ENCODE data around the gene RECK. TPM values are rescaled to one million over a fixed set of nuclear protein-coding genes. Genes with fewer than 3 reads are reported as not detected.

The RECK gene
- total RNA-seq, 1 donor from 2014 or later: 5.4 TPM

DNA sequence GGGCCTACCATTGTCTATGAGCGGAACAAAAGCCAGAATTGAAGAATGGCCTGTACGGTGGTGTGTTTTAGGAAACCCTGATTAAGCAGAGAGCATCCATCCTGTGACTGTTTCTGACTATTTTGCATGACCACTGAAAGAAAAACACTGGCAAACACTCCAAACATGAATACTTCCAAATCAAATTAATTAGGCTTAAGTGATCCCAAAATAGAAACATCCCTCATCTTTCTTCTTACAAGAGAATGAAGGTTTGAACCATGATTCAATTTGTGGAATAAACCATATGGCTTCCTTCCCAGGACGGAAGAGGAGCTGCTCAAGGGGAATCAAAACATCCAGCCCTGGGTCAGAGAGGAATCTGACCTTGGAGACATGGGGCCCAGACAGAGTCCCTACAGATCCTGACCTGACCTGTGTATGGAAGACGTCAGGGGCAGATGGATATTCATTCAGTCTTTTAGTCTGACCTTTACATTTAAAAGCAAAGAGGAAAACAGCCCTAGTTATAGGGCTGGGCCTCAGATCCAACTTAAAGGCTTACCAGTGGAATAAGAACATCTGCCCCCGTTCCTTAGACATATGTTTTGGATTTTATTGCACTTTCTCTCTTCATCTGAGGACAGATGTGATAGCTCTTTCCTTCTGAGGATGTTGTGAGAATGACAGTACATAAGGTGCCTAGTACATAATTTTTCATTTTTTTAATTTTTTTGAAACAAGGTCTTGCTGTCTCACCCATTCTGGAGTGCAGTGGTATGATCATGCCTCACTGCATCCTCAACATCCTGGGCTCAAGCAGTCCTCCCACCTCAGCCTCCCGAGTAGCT is 17.6 kb upstream of the RECK start:
- H3K27ac ChIP-seq (replicated peaks): no peak overlapping the region
- TF ChIP-seq CTCF (IDR thresholded peaks at IDR 0.05; ENCODE audit: borderline replicate concordance): no peak
- intact Hi-C loops (cut with micrococcal nuclease): no loop called here
- no peak for DNase-seq
- H3K4me3 ChIP-seq: no peak overlapping the region
- H3K36me3 ChIP-seq: no peaks in the 10 kb centered on the region
- peaks cover 10% of the 10 kb centered on the region for H3K4me1 ChIP-seq
- no peaks in the 10 kb centered on the region for H3K27me3 ChIP-seq (ENCODE audit: low read depth)
- H3K9me3 ChIP-seq (replicated peaks): no peaks in the 10 kb centered on the region

GRCh38 chr9:36021968-36022367 is 14.7 kb upstream of the RECK start:
- no peak for DNase-seq
- intact Hi-C loops (cut with micrococcal nuclease): loop anchor here (5.0 to 10.0 kb wide), 2 partner anchors 65 to 117 kb away; partner anchors contain the start of genes HRCT1, OR2S2 and SPAAR
- no peak overlapping the region for H3K4me3 ChIP-seq
- no peaks in the 10 kb centered on the region for H3K27me3 ChIP-seq (ENCODE audit: low read depth)
- H3K27ac ChIP-seq (replicated peaks): no peak overlapping the region
- H3K4me1 ChIP-seq: peaks cover 10% of the 10 kb centered on the region
- H3K36me3 ChIP-seq: no peaks in the 10 kb centered on the region
- no peaks in the 10 kb centered on the region for H3K9me3 ChIP-seq (replicated peaks)
- no peak for TF ChIP-seq CTCF (IDR thresholded peaks at IDR 0.05; ENCODE audit: borderline replicate concordance)

DNA sequence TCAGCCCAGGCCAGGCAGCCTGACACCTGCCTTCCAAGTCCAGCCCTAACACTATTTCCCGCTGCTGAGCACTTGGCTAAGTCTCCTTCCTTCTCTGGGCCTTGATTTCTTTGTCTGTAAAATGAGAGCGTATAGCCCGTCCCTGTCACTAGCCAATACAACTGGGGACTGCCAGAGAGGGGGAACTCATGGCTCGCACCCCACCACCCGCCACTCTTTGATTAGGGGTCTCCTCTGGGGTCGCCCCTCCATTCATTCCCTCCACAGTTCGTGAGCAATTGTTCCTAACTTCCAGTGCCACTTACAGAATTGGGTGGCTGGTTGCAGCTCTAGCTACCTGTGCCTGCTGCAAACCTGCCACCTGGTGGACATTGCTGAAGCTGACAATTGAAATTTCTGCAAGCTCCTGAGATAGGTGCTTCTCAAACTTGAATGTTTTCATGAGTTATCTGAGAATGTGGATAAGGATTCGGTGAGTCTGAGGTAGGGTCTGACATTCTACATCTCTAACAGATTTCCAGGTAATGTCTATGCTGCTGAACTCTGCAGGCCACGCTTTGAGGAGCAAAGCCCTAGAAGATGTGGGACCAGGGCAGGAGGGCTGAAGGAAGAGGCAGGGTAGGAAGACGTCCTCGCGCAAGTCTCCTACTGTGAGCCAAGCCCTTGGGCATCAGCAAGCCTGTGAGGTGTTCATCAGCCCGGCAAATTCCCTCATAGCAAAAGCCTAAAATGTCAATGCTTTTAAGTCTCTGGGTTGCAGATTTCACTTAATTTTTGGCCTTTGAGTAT is 13.3 kb upstream of the RECK start:
- H3K9me3 ChIP-seq (replicated peaks): no peaks in the 10 kb centered on the region

DNA sequence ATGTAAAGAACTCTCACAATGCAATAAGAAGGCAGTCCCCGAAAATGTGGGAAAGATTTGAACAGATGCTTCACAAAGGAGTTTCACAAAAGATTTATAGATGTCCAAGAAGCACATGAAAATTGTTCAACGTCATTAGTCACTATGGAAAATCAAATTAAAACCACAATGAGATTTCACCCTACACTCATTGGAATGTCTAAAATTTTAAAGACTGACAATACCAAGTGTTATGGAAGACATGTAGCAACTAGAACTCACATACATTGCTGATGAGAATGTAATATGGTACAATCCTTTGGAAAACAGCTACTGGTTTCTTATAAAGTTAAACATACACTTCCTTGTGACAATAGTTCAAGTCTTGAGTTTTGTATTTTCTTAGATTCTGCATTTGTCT is 11.0 kb upstream of the RECK start:
- intact Hi-C loops (cut with micrococcal nuclease): loop anchor here (10.0 kb wide), 1 partner anchor 121 kb away; the partner anchor contains the start of genes HRCT1 and SPAAR
- Histone ChIP-seq H3K36me3 (no peaks in the 10 kb centered on the region), H3K27ac (replicated peaks) (no peak overlapping the region), H3K4me3 (no peak overlapping the region), H3K9me3 (replicated peaks) (no peaks in the 10 kb centered on the region), H3K4me1 (peaks cover 8% of the 10 kb centered on the region), H3K27me3 (ENCODE audit: low read depth) (no peaks in the 10 kb centered on the region)
- no peak for DNase-seq
- TF ChIP-seq CTCF (IDR thresholded peaks at IDR 0.05; ENCODE audit: borderline replicate concordance): no peak

More for the DNA sequence above, 13.3 kb upstream of the RECK start:
- no peaks in the 10 kb centered on the region for H3K27me3 ChIP-seq (ENCODE audit: low read depth)
- no peaks in the 10 kb centered on the region for H3K36me3 ChIP-seq
- H3K4me3 ChIP-seq: no peak overlapping the region
- intact Hi-C loops (cut with micrococcal nuclease): loop anchor here (5.0 to 10.0 kb wide), 2 partner anchors 66 to 119 kb away; partner anchors contain the start of genes HRCT1, OR2S2 and SPAAR
- TF ChIP-seq CTCF (IDR thresholded peaks at IDR 0.05; ENCODE audit: borderline replicate concordance): peak; percentile 86
- H3K4me1 ChIP-seq: peaks cover 10% of the 10 kb centered on the region
- peak; percentile 39 for DNase-seq
- no peak overlapping the region for H3K27ac ChIP-seq (replicated peaks)

- Histone ChIP-seq H3K36me3 (no peaks in the 10 kb centered on the region), H3K4me1 (peaks cover 4% of the 10 kb centered on the region), H3K27ac (replicated peaks) (peak overlapping the region; percentile 23), H3K4me3 (no peak overlapping the region), H3K27me3 (ENCODE audit: low read depth) (no peaks in the 10 kb centered on the region), H3K9me3 (replicated peaks) (no peaks in the 10 kb centered on the region)
- DNase-seq: no peak
- intact Hi-C loops (cut with micrococcal nuclease): loop anchor here (10.0 kb wide), 1 partner anchor 124 kb away; the partner anchor contains the start of genes HRCT1 and SPAAR
- TF ChIP-seq CTCF (IDR thresholded peaks at IDR 0.05; ENCODE audit: borderline replicate concordance): no peak
Measured at GRCh38 chr9:36029202-36029601, 7.5 kb upstream of the RECK start.
